Trophoblast cell (in vitro differentiated cells and primary cell): ENCODE results near the gene MRPS21.

Source experiments
- DNase-seq, 2 donors: peaks; one replicate each; pipeline ENCODE4 v3.0.0-alpha.2; 2016
- H2AFZ ChIP-seq: 2 replicates; pipeline ENCODE4 v1.6.1; 2013; ENCODE audit warnings: low read length, moderate library complexity, mild to moderate bottlenecking; ENCODE audit not compliant: insufficient read depth, poor library complexity
- H2AK5ac ChIP-seq: 2 replicates; pipeline ENCODE4 v1.6.1; 2013; ENCODE audit warnings: mild to moderate bottlenecking, low read length
- H2BK120ac ChIP-seq: 2 replicates; pipeline ENCODE4 v1.6.1; 2013; ENCODE audit warnings: low read length, mild to moderate bottlenecking, moderate library complexity; ENCODE audit not compliant: insufficient read depth, poor library complexity
- H2BK12ac ChIP-seq: 2 replicates; pipeline ENCODE4 v1.6.1; 2013; ENCODE audit warnings: mild to moderate bottlenecking, low read length, moderate library complexity
- H2BK5ac ChIP-seq: 2 replicates; pipeline ENCODE4 v1.6.1; 2013; ENCODE audit warnings: low read length, low read depth, moderate library complexity, mild to moderate bottlenecking; ENCODE audit not compliant: poor library complexity
- H3K14ac ChIP-seq: 2 replicates; pipeline ENCODE4 v1.6.1; 2013; ENCODE audit warnings: mild to moderate bottlenecking, low read length
- H3K18ac ChIP-seq: 2 replicates; pipeline ENCODE4 v1.6.1; 2013; ENCODE audit warnings: mild to moderate bottlenecking, low read length
- H3K23ac ChIP-seq: 2 replicates; pipeline ENCODE4 v1.6.1; 2013; ENCODE audit warnings: low read length
- H3K27ac ChIP-seq: 2 replicates; pipeline ENCODE4 v1.5.1; 2013; ENCODE audit warnings: low read depth, mild to moderate bottlenecking, inconsistent platforms, low read length, moderate library complexity
- H3K27me3 ChIP-seq: 2 replicates; pipeline ENCODE4 v1.6.1; 2013; ENCODE audit warnings: inconsistent platforms, mild to moderate bottlenecking, low read length, moderate library complexity; ENCODE audit not compliant: insufficient read depth
- H3K36me3 ChIP-seq, 2 experiments: 1 replicate in 1 of 2; 2 replicates in 1 of 2; pipeline ENCODE4 v1.6.1; 2013; ENCODE audit warnings: low read length in 2 of 2, mild to moderate bottlenecking in 2 of 2, moderate library complexity in 1 of 2; ENCODE audit not compliant: insufficient read depth in 2 of 2, control insufficient read depth in 1 of 2
- H3K4ac ChIP-seq: 2 replicates; pipeline ENCODE4 v1.6.1; 2013; ENCODE audit warnings: low read depth, mild to moderate bottlenecking, low read length, moderate library complexity
- H3K4me1 ChIP-seq, 2 experiments: 1 replicate in 1 of 2; 2 replicates in 1 of 2; pipeline ENCODE4 v1.6.1; 2013; ENCODE audit warnings: low read length in 2 of 2, mild to moderate bottlenecking in 2 of 2, moderate library complexity in 1 of 2; ENCODE audit not compliant: insufficient read depth in 2 of 2, control insufficient read depth in 1 of 2
- H3K4me2 ChIP-seq: 2 replicates; pipeline ENCODE4 v1.6.1; 2013; ENCODE audit warnings: inconsistent platforms, mild to moderate bottlenecking, low read length, moderate library complexity
- H3K4me3 ChIP-seq: 2 replicates; pipeline ENCODE4 v1.5.1; 2013; ENCODE audit warnings: mild to moderate bottlenecking, low read depth, low read length, inconsistent platforms
- H3K79me1 ChIP-seq: one replicate; pipeline ENCODE4 v1.6.1; 2013; ENCODE audit warnings: low read length
- H3K79me2 ChIP-seq: 2 replicates; pipeline ENCODE4 v1.6.1; 2013; ENCODE audit warnings: low read length, mild to moderate bottlenecking; ENCODE audit not compliant: control insufficient read depth, insufficient read depth, poor library complexity
- H3K9ac ChIP-seq: 2 replicates; pipeline ENCODE4 v1.6.1; 2013; ENCODE audit warnings: mild to moderate bottlenecking, low read length
- H3K9me3 ChIP-seq: 2 replicates; pipeline ENCODE4 v1.6.1; 2013; ENCODE audit warnings: low read depth, mild to moderate bottlenecking, control low read depth, inconsistent platforms, low read length; ENCODE audit not compliant: insufficient read depth
- H4K12ac ChIP-seq: 2 replicates; pipeline ENCODE4 v1.6.1; 2013; ENCODE audit warnings: low read depth, mild to moderate bottlenecking, low read length, moderate library complexity
- H4K8ac ChIP-seq: 2 replicates; pipeline ENCODE4 v1.6.1; 2013; ENCODE audit warnings: low read depth, mild to moderate bottlenecking, low read length, moderate library complexity
- H4K91ac ChIP-seq: one replicate; pipeline ENCODE4 v1.6.1; 2013; ENCODE audit warnings: low read depth, mild to moderate bottlenecking, low read length, moderate library complexity
- WGBS: extraction: QIAGEN DNeasy Blood & Tissue Kit; methylation state at CpG from one replicate; pipeline ENCODE4 v1.1.7; 2013; ENCODE audit warnings: missing lambda C conversion rate; ENCODE audit not compliant: insufficient read length, insufficient coverage; ENCODE audit errors: extremely low coverage; 5-methylcytosine and 5-hydroxymethylcytosine counted together

Gene MRPS21

GRCh38 chr1:150257624-150258585 is 35.8 kb upstream of the MRPS21 start, which contains the start of gene CA14:
Gene CA14 (plus strand): TSS chr1:150257774. CDS start chr1:150258129, 355 bp downstream.
- H4K91ac ChIP-seq, result peak within 1 kb of the TSS; percentile 45
- peak within 1 kb of the TSS; percentile 40 for H2AFZ ChIP-seq
- H3K79me1 ChIP-seq, result peaks cover 15% of the 10 kb centered on the region
- peak within 1 kb of the TSS; percentile 16 for H3K27ac ChIP-seq
- H2BK120ac ChIP-seq, result peak within 1 kb of the TSS; percentile 40
- peak within 1 kb of the TSS; percentile 14 for H3K9ac ChIP-seq
- peak within 1 kb of the TSS; percentile 51 for H4K8ac ChIP-seq
- H4K12ac ChIP-seq, result peak within 1 kb of the TSS; percentile 45
- H3K4me2 ChIP-seq, result peak within 1 kb of the TSS; percentile 42
- H2BK12ac ChIP-seq, result peak within 1 kb of the TSS; percentile 27
- no peaks in the 10 kb centered on the region for H3K36me3 ChIP-seq
- H3K23ac ChIP-seq, result no peak within 1 kb of the TSS
- H3K4me3 ChIP-seq, result no peak within 1 kb of the TSS
- peak within 1 kb of the TSS; percentile 19 for H3K18ac ChIP-seq
- no peaks in the 10 kb centered on the region for H3K79me2 ChIP-seq
- H3K4me1 ChIP-seq, result peaks cover 27 to 36% of the 10 kb centered on the region in 2 experiments
- no peak within 1 kb of the TSS for H3K4ac ChIP-seq
- no peak for DNase-seq
- no peak within 1 kb of the TSS for H2AK5ac ChIP-seq
- H3K14ac ChIP-seq, result peak within 1 kb of the TSS; percentile 10
- H3K9me3 ChIP-seq, result no peaks in the 10 kb centered on the region
- peak within 1 kb of the TSS; percentile 0 for H2BK5ac ChIP-seq
- H3K27me3 ChIP-seq, result no peaks in the 10 kb centered on the region
- WGBS, result no CpG with 5 or more reads among the region's 13 CpGs

GRCh38 chr1:150259217-150259616 is 34.4 kb upstream of the MRPS21 start:
- peaks cover 15% of the 10 kb centered on the region for H3K79me1 ChIP-seq
- no peak overlapping the region for H3K4me3 ChIP-seq
- peaks cover 27 to 36% of the 10 kb centered on the region in 2 experiments for H3K4me1 ChIP-seq
- H2BK12ac ChIP-seq, result peak overlapping the region; percentile 51
- no peak overlapping the region for H3K23ac ChIP-seq
- H3K9me3 ChIP-seq, result no peaks in the 10 kb centered on the region
- peak overlapping the region; percentile 8 for H3K4ac ChIP-seq
- H2AK5ac ChIP-seq, result peak overlapping the region; percentile 27
- H4K12ac ChIP-seq, result no peak overlapping the region
- H3K27me3 ChIP-seq, result no peaks in the 10 kb centered on the region
- no peak overlapping the region for H2BK120ac ChIP-seq
- no peak for DNase-seq
- H4K8ac ChIP-seq, result no peak overlapping the region
- H3K36me3 ChIP-seq, result no peaks in the 10 kb centered on the region
- H3K9ac ChIP-seq, result no peak overlapping the region
- H3K18ac ChIP-seq, result no peak overlapping the region
- peak overlapping the region; percentile 40 for H3K27ac ChIP-seq
- H3K79me2 ChIP-seq, result no peaks in the 10 kb centered on the region
- H3K14ac ChIP-seq, result no peak overlapping the region
- no peak overlapping the region for H2AFZ ChIP-seq
- no peak overlapping the region for H2BK5ac ChIP-seq
- peak overlapping the region; percentile 50 for H4K91ac ChIP-seq
- peak overlapping the region; percentile 10 for H3K4me2 ChIP-seq
- no CpG with 5 or more reads among the region's 4 CpGs for WGBS

GRCh38 chr1:150259758-150260669 is 33.6 kb upstream of the MRPS21 start:
- WGBS, result no CpG with 5 or more reads among the region's 11 CpGs
- peaks cover 27 to 36% of the 10 kb centered on the region in 2 experiments for H3K4me1 ChIP-seq

GRCh38 chr1:150261367-150261766 is 32.3 kb upstream of the MRPS21 start:
- no peak overlapping the region for H3K18ac ChIP-seq
- no peak overlapping the region for H3K27ac ChIP-seq
- no peak overlapping the region for H3K4ac ChIP-seq
- H3K27me3 ChIP-seq, result no peaks in the 10 kb centered on the region
- no peak overlapping the region for H3K4me3 ChIP-seq
- no peak overlapping the region for H4K12ac ChIP-seq
- no CpG with 5 or more reads among the region's 6 CpGs for WGBS
- no peak overlapping the region for H2BK5ac ChIP-seq
- no peak overlapping the region for H2BK12ac ChIP-seq
- no peak for DNase-seq
- H3K4me1 ChIP-seq, result peaks cover 25 to 34% of the 10 kb centered on the region in 2 experiments
- no peak overlapping the region for H3K14ac ChIP-seq
- no peak overlapping the region for H3K9ac ChIP-seq
- H2AK5ac ChIP-seq, result no peak overlapping the region
- H3K23ac ChIP-seq, result no peak overlapping the region
- H4K91ac ChIP-seq, result no peak overlapping the region
- H3K79me1 ChIP-seq, result peaks cover 15% of the 10 kb centered on the region
- H2AFZ ChIP-seq, result no peak overlapping the region
- H2BK120ac ChIP-seq, result no peak overlapping the region
- H3K4me2 ChIP-seq, result no peak overlapping the region
- H4K8ac ChIP-seq, result no peak overlapping the region
- peaks cover 8 to 15% of the 10 kb centered on the region in 2 experiments for H3K36me3 ChIP-seq
- H3K79me2 ChIP-seq, result no peaks in the 10 kb centered on the region
- H3K9me3 ChIP-seq, result no peaks in the 10 kb centered on the region

More at GRCh38 chr1:150259758-150260669, 33.6 kb upstream of the MRPS21 start:
- Histone ChIP-seq H3K4ac (no peak overlapping the region), H3K27me3 (no peaks in the 10 kb centered on the region), H3K27ac (peak overlapping the region; percentile 34), H3K79me1 (peaks cover 15% of the 10 kb centered on the region), H2BK12ac (peak overlapping the region; percentile 46), H2BK5ac (peak overlapping the region; percentile 79), H2BK120ac (no peak overlapping the region), H4K12ac (peak overlapping the region; percentile 3), H3K4me2 (peak overlapping the region; percentile 49), H3K4me3 (no peak overlapping the region), H3K18ac (no peak overlapping the region), H2AK5ac (no peak overlapping the region), H3K14ac (peak overlapping the region; percentile 42), H3K36me3 (peaks cover 0 to 5% of the 10 kb centered on the region in 2 experiments), H4K91ac (peak overlapping the region; percentile 42), H3K23ac (no peak overlapping the region), H3K79me2 (no peaks in the 10 kb centered on the region), H4K8ac (peak overlapping the region; percentile 62), H2AFZ (no peak overlapping the region), H3K9me3 (no peaks in the 10 kb centered on the region), H3K9ac (no peak overlapping the region)
- DNase-seq, result peak; percentile 35 to 40
